ENCODE results near the gene CFAP251.

CFAP251 gene

GRCh38 chr12:121949648-121950397 is 31.4 kb downstream of the CFAP251 start:
- no peak for DNase-seq

GRCh38 chr12:121953117-121953692 is 34.8 kb downstream of the CFAP251 start:
- no peak for DNase-seq

GRCh38 chr12:121953695-121954094 is 35.3 kb downstream of the CFAP251 start:
- no peak for DNase-seq

GRCh38 chr12:121955258-121956237 is 37.2 kb downstream of the CFAP251 start:
- no peak for DNase-seq

- no peak for DNase-seq
These were observed 39.6 kb downstream of the CFAP251 start for GRCh38 chr12:121957861-121958515.

- DNase-seq: no peak
These were observed 40.3 kb downstream of the CFAP251 start for GRCh38 chr12:121958541-121959240.

GRCh38 chr12:121960541-121960940 is 42.1 kb downstream of the CFAP251 start:
- DNase-seq: no peak

GRCh38 chr12:121961195-121961879 is 42.9 kb downstream of the CFAP251 start:
- DNase-seq: no peak

GRCh38 chr12:121963341-121964018 is 45.1 kb downstream of the CFAP251 start:
- DNase-seq: no peak

GRCh38 chr12:121964813-121965643 is 46.6 kb downstream of the CFAP251 start:
- DNase-seq: no peak

- DNase-seq: no peak
These were observed 48.6 kb downstream of the CFAP251 start for GRCh38 chr12:121966959-121967358.

- peak in 1 of 2 donors; percentile 24 for DNase-seq
These were observed 50.5 kb downstream of the CFAP251 start for GRCh38 chr12:121968876-121969275.

- DNase-seq: no peak
These were observed 51.3 kb downstream of the CFAP251 start for GRCh38 chr12:121969726-121970125.

- DNase-seq: no peak
These were observed 52.3 kb downstream of the CFAP251 start for GRCh38 chr12:121970581-121971300.

GRCh38 chr12:121974026-121974985 is 55.9 kb downstream of the CFAP251 start:
- no peak for DNase-seq

- DNase-seq: no peak
These were observed 56.6 kb downstream of the CFAP251 start for GRCh38 chr12:121975021-121975420.

GRCh38 chr12:121976950-121977349 is 58.6 kb downstream of the CFAP251 start:
- DNase-seq: no peak

Measured in CD4-positive, alpha-beta T cell treated with Interferon alpha-2 for 1 hour (primary cell).